Ishikawa (cell line): ENCODE data around the gene AP1S1.

ENCODE experiments used
- CREB1 ChIP-seq: IDR thresholded peaks from 2 replicates; pipeline ENCODE4 v1.6.1; 2012; ENCODE audit warnings: low read depth
- EP300 ChIP-seq: IDR thresholded peaks from 2 replicates; pipeline ENCODE4 v1.6.1; 2012; ENCODE audit warnings: borderline replicate concordance
- FOXM1 ChIP-seq: IDR thresholded peaks from 2 replicates; pipeline ENCODE4 v1.6.1; 2012; ENCODE audit warnings: low read depth, borderline replicate concordance
- MAX ChIP-seq: IDR thresholded peaks from 2 replicates; pipeline ENCODE4 v1.6.1; 2012
- RAD21 ChIP-seq: IDR thresholded peaks from 2 replicates; pipeline ENCODE4 v1.6.1; 2012; ENCODE audit warnings: low read depth
- REST ChIP-seq: IDR thresholded peaks from 2 replicates; pipeline ENCODE4 v1.6.1; 2012; ENCODE audit warnings: low read depth, mild to moderate bottlenecking
- TCF12 ChIP-seq: IDR thresholded peaks from 2 replicates; pipeline ENCODE4 v1.6.1; 2012; ENCODE audit warnings: low read depth
- TEAD4 ChIP-seq: IDR thresholded peaks from 2 replicates; pipeline ENCODE4 v1.6.1; 2012
- YY1 ChIP-seq: IDR thresholded peaks from 2 replicates; pipeline ENCODE4 v1.6.1; 2012; ENCODE audit warnings: low read depth
- ZBTB7A ChIP-seq: IDR thresholded peaks from 2 replicates; pipeline ENCODE4 v1.6.1; 2012; ENCODE audit warnings: low read depth

DNA sequence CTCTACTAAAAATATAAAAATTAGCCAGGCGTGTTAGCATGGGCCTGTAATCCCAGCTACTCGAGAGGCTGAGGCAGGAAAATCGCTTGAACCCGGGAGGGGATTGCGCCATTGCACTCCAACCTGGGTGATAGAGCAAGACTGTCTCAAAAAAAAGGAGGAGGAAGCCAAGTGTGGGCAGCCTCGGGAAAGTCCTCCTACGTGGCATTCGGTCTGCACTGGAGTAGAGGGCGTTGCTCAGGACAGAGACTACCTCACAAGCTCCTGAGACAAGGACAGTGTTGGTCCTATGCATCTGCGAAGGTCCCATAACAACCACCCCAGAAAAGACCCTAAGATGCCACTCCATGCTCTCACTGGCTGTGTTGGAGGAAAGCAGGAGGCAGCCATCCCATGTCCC, 37.4 kb upstream of the AP1S1 start:
- TF ChIP-seq TEAD4 (no peak), CREB1 (no peak), MAX (no peak), YY1 (no peak), FOXM1 (no peak), TCF12 (no peak), EP300 (no peak), REST (no peak), ZBTB7A (no peak), RAD21 (no peak)
